ENCODE data around the gene TCF7.

Gene TCF7

DNA sequence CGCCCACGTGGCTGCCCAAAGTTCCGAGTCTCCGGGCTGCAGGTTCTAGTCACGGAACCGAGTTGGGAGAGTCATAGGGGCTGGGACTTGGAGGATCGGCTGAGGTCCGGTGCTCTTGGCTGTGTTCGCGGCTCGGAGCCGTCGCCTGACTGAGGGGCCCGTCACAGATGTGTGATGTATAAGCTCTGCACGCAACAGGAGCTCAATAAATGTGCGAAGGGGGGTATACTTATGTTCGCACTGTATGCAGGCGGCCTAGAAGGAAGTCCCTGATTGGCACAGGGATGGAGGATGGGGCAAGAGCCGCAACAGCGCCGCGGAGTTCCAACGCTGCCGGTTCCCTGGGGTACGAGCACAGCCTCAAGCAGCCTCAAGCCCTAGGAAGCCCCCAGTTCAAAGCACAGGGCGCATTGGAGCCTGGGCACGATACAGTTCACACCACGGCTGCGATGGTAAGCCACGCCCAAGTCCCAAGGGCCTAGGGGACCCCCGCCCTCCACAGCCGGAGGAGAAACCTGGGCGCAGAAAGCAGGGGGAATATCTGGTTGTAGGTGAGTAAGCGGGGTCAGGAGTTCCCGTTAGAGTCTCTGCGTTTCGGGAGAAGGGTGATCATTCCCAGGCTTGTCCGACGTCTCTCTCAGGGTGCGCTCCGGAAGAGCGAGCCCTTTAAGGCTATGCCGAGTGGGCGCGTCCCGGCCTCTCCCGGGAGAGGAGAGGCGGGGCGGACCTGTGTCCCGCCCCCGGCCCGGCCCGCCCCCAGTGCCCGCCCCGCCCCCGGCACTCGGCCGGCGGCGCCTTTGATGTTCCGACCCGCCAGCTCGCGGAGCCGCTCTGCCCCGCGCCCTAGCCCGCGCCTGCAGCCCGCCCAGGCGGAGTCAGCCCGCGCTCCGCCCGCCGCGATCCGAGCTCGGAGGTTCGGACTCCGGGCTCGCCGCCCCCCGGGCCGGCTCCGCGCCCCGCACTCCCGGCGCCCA is at the start of gene TCF7:
TCF7 (plus strand) TSS at position 780 of the 974 bp plus-strand sequence. CDS start 226 bp downstream, outside the sequence.
- peak; percentile 66 for DNase-seq (ENCODE audit: low read depth)

GRCh38 chr5:134069553-134069952 is 44.9 kb upstream of the TCF7 start:
- DNase-seq (ENCODE audit: low read depth) = no peak

GRCh38 chr5:134070725-134071613 is 43.5 kb upstream of the TCF7 start:
- peak; percentile 46 for DNase-seq (ENCODE audit: low read depth)

DNA sequence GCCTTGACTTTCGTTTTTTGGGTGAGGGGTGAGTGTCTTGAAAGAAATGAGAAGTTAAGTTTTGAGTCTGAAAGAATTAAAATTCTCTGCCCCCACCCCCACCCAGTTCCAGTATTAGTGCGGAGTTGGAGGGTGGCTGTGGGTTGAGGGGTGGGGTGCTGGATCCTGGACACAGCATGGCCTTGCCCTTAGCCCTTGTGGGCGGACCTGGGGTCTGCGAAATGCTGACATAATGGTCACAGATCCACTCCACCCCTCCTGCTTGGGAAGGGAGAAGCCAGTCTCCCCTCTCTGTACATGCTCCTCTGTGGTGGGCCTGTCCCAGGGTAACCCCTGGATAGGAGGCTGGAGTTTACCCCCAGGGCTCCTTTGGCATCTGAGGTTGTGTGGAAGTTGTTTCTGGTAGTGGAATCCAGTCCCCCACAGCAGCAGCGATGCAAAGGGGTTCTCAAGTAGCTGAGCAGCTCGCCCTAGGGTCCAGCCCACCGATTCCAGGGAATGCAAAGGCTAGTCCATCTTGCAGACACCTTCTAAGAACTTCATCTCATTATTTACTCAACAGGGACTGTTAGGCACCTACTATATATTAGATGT is 42.8 kb upstream of the TCF7 start:
- no peak for DNase-seq (ENCODE audit: low read depth)

- DNase-seq (ENCODE audit: low read depth) = no peak
These were observed 41.8 kb upstream of the TCF7 start for GRCh38 chr5:134072471-134073210.

- DNase-seq (ENCODE audit: low read depth) = no peak
These were observed 41.1 kb upstream of the TCF7 start for GRCh38 chr5:134073404-134073803.

DNA sequence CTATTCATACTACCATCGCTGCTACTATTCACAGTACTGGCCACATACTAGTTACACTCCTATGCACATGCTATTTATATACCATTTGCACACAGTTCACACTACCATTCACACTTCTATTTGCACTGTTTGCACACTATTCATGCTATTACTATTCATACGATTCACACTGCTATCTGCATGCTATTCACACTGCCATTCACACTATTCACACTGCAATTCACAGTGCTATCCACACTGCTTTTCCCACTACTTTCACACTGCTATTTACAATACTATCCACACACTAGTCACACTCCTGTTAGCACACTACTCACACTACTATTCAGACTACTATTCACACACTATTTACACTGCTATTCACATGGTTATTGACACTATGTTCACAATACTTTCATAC is 39.4 kb upstream of the TCF7 start:
- DNase-seq (ENCODE audit: low read depth) = no peak

DNA sequence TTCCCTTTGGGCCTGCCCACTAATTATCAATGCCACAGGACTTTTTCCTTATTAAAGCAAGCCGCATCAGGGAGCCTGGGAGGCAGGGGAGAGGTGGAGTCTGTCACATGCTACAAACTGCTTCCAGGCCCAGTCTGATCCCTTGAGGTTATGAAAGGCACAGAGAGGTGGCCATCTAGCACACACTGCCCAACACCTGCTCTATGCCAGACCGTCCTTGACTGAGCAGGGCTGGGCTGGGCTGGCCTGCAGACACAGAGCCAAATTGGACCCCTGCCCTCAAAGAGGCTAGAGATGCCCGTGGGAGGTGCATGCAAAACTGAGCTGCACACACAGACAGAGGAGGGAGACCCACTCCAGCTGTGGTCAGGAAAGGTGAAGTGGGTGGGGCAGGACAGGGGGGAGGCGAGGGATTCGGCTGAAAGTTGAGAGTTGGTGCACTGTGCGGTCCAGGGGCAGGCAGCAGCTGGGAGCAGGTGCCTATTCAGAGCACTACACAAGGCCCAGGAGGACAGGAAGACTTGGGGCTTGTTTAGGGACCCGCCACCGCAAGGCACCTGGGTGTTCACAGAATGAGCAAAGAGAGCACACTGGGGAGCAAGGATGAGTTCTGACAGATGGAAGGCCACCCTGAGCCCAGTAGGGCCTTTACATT is 36.4 kb upstream of the TCF7 start:
- no peak for DNase-seq (ENCODE audit: low read depth)

- DNase-seq (ENCODE audit: low read depth) = peak; percentile 60
These were observed 34.5 kb upstream of the TCF7 start for GRCh38 chr5:134079748-134080581.

GRCh38 chr5:134082264-134082992 is 32.1 kb upstream of the TCF7 start:
- DNase-seq (ENCODE audit: low read depth) = no peak

DNA sequence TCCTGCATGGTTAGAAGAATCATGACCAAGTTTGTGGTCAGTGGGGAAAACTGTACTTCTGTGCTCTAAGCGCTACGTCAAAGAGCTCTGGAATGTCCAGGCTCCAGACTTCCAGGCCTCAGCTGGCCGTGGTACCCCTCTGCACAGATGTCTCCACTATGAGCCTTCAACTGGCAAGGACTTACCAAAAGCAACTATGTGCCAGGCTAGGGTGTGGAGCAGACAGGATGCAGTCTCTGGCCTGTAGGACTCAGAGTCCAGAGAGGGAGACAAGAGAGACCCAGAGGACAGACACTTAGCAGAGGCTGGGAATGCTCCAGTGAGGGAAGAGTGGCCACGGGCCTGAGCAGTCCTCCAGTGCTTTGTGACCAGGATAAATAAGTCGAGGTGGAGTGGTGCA is 31.0 kb upstream of the TCF7 start:
- DNase-seq (ENCODE audit: low read depth) = no peak

DNA sequence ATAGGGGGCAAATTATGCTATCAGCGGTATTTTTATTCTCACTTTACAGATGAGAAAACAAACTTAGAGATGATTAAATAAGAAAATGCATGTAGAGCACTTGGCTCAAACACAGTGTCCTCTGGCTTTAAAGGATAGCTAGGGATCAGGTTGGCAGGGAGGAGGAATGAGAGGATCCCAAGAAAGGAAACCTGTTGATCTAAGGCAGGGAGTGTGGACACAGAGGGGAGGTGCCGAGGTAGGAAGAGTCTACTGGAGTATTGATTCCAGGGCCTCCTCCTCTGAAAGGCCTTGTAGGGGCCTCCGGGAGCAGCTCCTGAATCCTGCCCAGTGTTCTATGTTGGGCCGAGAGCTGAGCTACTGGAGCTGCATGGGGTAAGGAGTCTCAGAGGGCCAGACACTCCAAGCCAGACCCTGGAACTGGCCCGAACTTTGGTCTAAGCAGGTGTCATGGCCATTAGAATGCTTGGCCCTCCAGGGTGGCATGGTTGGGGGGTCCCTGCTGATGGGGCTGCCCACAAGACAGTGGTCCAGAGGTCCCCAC is 30.4 kb upstream of the TCF7 start:
- no peak for DNase-seq (ENCODE audit: low read depth)

GRCh38 chr5:134084570-134084969 is 29.9 kb upstream of the TCF7 start:
- DNase-seq (ENCODE audit: low read depth) = no peak

- no peak for DNase-seq (ENCODE audit: low read depth)
These were observed 29.1 kb upstream of the TCF7 start for GRCh38 chr5:134085411-134085810.

- DNase-seq (ENCODE audit: low read depth) = no peak
These were observed 28.1 kb upstream of the TCF7 start for GRCh38 chr5:134086225-134086942.

DNA sequence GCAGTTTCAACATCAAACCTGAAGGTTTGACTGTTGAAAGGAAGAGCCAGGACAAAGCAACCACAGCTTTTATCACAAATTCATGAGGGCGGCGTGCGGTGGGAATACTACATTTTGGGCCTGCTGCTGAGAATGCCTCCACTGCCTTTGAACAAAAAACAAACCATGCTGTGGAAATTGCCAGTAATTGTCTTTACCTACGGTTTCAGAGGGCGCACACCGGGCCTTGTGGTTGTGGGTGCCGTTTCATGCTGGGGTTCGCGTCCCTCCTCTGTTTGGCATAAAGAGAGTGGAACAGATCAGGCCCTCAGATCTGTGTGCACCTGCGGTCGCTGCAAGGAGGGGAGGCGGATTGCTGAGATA is 27.6 kb upstream of the TCF7 start:
- DNase-seq (ENCODE audit: low read depth) = peak; percentile 73

DNA sequence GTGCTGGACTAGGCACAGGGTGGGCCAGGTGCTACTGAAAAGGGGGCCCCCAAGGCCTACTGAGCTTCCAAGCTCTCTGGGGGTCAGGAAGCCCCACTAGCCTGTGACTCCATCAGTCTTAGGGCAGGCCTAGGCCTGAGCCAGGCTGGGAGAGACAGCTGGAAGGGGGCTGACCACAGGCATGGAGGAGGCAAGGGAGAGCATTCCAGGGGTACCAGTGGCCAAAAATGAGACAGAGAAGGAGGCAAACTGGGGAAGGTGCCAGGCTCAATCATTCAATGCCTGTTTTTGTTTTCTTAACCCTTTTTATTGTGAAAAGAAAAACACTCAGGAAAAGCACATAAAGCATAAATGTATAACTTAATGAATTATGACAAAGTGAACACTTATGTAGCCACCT is 26.2 kb upstream of the TCF7 start:
- no peak for DNase-seq (ENCODE audit: low read depth)

DNA sequence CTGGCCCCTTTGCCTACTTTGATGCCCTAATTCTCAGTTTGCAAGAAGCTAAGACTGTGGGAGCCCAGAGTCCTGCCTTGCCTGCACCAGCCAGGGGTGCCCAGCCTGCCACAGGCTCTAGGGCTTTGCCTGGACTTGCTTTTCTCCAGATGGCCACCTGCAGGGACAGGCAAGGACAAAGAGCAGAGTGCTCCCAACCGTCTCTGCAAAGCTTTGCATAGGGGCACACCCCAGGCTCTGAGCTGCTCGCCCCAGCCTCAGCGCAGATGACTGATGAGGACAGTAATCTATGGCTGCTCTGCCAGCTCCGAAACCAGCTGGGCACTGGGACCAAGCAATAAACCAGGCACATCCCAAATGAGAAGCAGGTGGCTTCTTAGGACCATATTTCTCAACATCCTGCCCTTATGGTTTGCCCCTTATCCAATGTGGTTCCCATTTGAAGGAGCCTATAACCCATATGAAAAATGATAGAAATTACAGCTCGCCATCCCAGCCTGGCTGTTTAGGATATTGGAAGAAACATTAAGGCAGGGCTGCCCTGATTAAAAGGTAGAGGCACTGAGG is 25.4 kb upstream of the TCF7 start:
- no peak for DNase-seq (ENCODE audit: low read depth)
